DMS114 treated with DMSO at 0.1 percent for 48 hours (cell line): ENCODE measurements around the gene MEGF6.
"Not testable (repeated sequence)": the region's sequence is repeated elsewhere in the genome, so short reads cannot be mapped to it uniquely, and the experiment has no call there.

Experiments used
- DNase-seq: peaks from one replicate; lab custom pipeline; 2025; ENCODE audit not compliant: unreplicated experiment; lab: John Stamatoyannopoulos, UW

MEGF6 gene

GRCh38 chr1:3596663-3597598 is 14.4 kb downstream of the MEGF6 start:
- DNase-seq: no peak

- DNase-seq: no peak
Measured at GRCh38 chr1:3595949-3596348, 15.4 kb downstream of the MEGF6 start.

- no peak for DNase-seq
Measured at GRCh38 chr1:3594706-3595377, 16.5 kb downstream of the MEGF6 start.

GRCh38 chr1:3593745-3594144 is 17.6 kb downstream of the MEGF6 start:
- no peak for DNase-seq

- DNase-seq: no peak
Measured at GRCh38 chr1:3593334-3593733, 18.0 kb downstream of the MEGF6 start.

GRCh38 chr1:3590951-3591865 is 20.1 kb downstream of the MEGF6 start:
- DNase-seq: no peak

- DNase-seq: no peak
Measured at GRCh38 chr1:3590139-3590763, 21.1 kb downstream of the MEGF6 start.

- DNase-seq: no peak
Measured at GRCh38 chr1:3588395-3588794, 22.9 kb downstream of the MEGF6 start.

- no peak for DNase-seq
Measured at GRCh38 chr1:3586986-3587759, 24.1 kb downstream of the MEGF6 start.

- DNase-seq: no peak
Measured at GRCh38 chr1:3585940-3586568, 25.3 kb downstream of the MEGF6 start.

GRCh38 chr1:3585353-3585868 is 25.9 kb downstream of the MEGF6 start:
- DNase-seq: not testable (repeated sequence)

GRCh38 chr1:3584915-3585314 is 26.4 kb downstream of the MEGF6 start:
- DNase-seq: no peak

GRCh38 chr1:3583751-3584150 is 27.6 kb downstream of the MEGF6 start:
- DNase-seq: not testable (repeated sequence)

- DNase-seq: no peak
Measured at GRCh38 chr1:3581296-3582036, 29.8 kb downstream of the MEGF6 start.

- no peak for DNase-seq
Measured at GRCh38 chr1:3580231-3580630, 31.1 kb downstream of the MEGF6 start.

- DNase-seq: no peak
Measured at GRCh38 chr1:3579626-3580025, 31.7 kb downstream of the MEGF6 start.

GRCh38 chr1:3578906-3579305 is 32.4 kb downstream of the MEGF6 start:
- DNase-seq: no peak

- no peak for DNase-seq
Measured at GRCh38 chr1:3578433-3578805, 32.9 kb downstream of the MEGF6 start.
